ENCODE data around the gene CCNDBP1. TPM values are rescaled to one million over a fixed set of nuclear protein-coding genes. Genes with fewer than 3 reads are reported as not detected.
"Not testable (repeated sequence)": the region's sequence is repeated elsewhere in the genome, so short reads cannot be mapped to it uniquely, and the experiment has no call there.

The CCNDBP1 gene
- total RNA-seq, 1 donor from 2014 or later, result 37.0 TPM

DNA sequence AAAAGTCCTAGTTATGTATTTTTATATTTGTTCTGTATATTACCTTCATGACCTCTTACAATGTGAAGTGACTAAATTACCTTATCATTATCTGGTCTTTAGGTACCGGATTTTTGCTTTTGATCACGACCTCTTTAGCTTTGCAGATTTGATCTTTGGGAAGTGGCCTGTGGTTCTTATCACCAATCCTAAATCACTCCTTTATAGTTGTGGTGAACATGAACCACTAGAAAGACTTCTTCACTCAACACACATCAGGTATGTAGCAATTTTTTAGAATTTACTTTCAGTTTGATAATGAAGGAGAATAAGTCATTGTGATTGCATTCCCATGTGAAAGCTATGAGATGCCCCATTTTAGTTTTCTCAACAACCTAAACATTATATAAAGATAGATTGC, 33.5 kb upstream of the CCNDBP1 start:
- DNase-seq (ENCODE audit: low read depth) (no peak), FAIRE-seq (no peak)
- Histone ChIP-seq H3K4me3 (ENCODE audit: insufficient read depth, low read depth, low read length) (no peak overlapping the region), H3K9ac (ENCODE audit: low read length) (no peak overlapping the region), H3K9me3 (ENCODE audit: insufficient read depth, low read depth, low read length) (no peaks in the 10 kb centered on the region), H3K36me3 (ENCODE audit: insufficient read depth, low read length) (no peaks in the 10 kb centered on the region), H3K27ac (ENCODE audit: low read depth, low read length) (no peak overlapping the region), H3K4me2 (ENCODE audit: low read length) (no peak overlapping the region), H3K27me3 (ENCODE audit: insufficient read depth, low read length) (no peaks in the 10 kb centered on the region), H4K20me1 (ENCODE audit: insufficient read depth, low read length) (no peaks in the 10 kb centered on the region), H3K4me1 (ENCODE audit: insufficient read depth, low read length) (peaks cover 5% of the 10 kb centered on the region), H2AFZ (ENCODE audit: low read depth, low read length) (no peak overlapping the region), H3K79me2 (ENCODE audit: insufficient read depth, low read length) (no peaks in the 10 kb centered on the region)
- no peaks in the 10 kb centered on the region for H3K9me3 Mint-ChIP-seq (ENCODE audit: unreplicated experiment)
- H3K27me3 Mint-ChIP-seq (ENCODE audit: low read depth, unreplicated experiment), result no peaks in the 10 kb centered on the region
- H3K4me1 Mint-ChIP-seq (ENCODE audit: low read depth, unreplicated experiment), result no peaks in the 10 kb centered on the region
- peaks cover 9% of the 10 kb centered on the region for H3K36me3 Mint-ChIP-seq (ENCODE audit: low read depth, unreplicated experiment)
- no peak overlapping the region for H3K27ac Mint-ChIP-seq (ENCODE audit: unreplicated experiment)
- no peak overlapping the region for H3K4me3 Mint-ChIP-seq (ENCODE audit: unreplicated experiment)
- TF ChIP-seq, protein P1, sequence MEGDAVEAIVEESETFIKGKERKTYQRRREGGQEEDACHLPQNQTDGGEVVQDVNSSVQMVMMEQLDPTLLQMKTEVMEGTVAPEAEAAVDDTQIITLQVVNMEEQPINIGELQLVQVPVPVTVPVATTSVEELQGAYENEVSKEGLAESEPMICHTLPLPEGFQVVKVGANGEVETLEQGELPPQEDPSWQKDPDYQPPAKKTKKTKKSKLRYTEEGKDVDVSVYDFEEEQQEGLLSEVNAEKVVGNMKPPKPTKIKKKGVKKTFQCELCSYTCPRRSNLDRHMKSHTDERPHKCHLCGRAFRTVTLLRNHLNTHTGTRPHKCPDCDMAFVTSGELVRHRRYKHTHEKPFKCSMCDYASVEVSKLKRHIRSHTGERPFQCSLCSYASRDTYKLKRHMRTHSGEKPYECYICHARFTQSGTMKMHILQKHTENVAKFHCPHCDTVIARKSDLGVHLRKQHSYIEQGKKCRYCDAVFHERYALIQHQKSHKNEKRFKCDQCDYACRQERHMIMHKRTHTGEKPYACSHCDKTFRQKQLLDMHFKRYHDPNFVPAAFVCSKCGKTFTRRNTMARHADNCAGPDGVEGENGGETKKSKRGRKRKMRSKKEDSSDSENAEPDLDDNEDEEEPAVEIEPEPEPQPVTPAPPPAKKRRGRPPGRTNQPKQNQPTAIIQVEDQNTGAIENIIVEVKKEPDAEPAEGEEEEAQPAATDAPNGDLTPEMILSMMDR (IDR thresholded peaks at IDR 0.05; ENCODE audit: insufficient read depth, low read depth, low read length), result no peak
- no peak for TF ChIP-seq EZH2 (IDR thresholded peaks at IDR 0.05; ENCODE audit: insufficient read depth, low read length)

DNA sequence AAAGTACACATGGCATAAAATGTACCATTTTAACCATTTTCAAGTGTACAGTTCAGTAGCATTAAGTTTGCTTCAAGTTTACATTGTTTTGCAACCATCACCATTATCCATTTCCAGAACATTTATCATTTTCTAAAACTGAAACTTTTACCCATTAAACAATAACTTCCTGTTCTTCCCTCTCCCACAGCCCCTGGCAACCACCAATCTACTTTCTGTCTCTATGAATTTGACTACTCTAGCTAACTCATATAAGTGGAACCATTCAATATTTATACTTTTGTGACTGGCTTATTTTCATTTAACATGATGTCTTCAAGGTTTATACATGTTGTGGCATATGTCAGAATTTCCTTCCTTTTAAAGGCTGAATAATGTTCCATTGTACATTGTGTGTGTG, 31.9 kb upstream of the CCNDBP1 start:
- FAIRE-seq, result no peak
- Histone ChIP-seq H3K27me3 (ENCODE audit: insufficient read depth, low read length) (no peaks in the 10 kb centered on the region), H3K4me3 (ENCODE audit: insufficient read depth, low read depth, low read length) (no peak overlapping the region), H3K9me3 (ENCODE audit: insufficient read depth, low read depth, low read length) (no peaks in the 10 kb centered on the region), H4K20me1 (ENCODE audit: insufficient read depth, low read length) (no peaks in the 10 kb centered on the region), H3K4me1 (ENCODE audit: insufficient read depth, low read length) (peaks cover 5% of the 10 kb centered on the region), H3K79me2 (ENCODE audit: insufficient read depth, low read length) (no peaks in the 10 kb centered on the region), H3K36me3 (ENCODE audit: insufficient read depth, low read length) (no peaks in the 10 kb centered on the region), H3K27ac (ENCODE audit: low read depth, low read length) (no peak overlapping the region), H3K4me2 (ENCODE audit: low read length) (no peak overlapping the region), H3K9ac (ENCODE audit: low read length) (no peak overlapping the region), H2AFZ (ENCODE audit: low read depth, low read length) (no peak overlapping the region)
- Mint-ChIP-seq H3K4me3 (ENCODE audit: unreplicated experiment) (no peak overlapping the region), H3K36me3 (ENCODE audit: low read depth, unreplicated experiment) (peaks cover 12% of the 10 kb centered on the region), H3K27me3 (ENCODE audit: low read depth, unreplicated experiment) (no peaks in the 10 kb centered on the region), H3K27ac (ENCODE audit: unreplicated experiment) (no peak overlapping the region), H3K4me1 (ENCODE audit: low read depth, unreplicated experiment) (no peaks in the 10 kb centered on the region), H3K9me3 (ENCODE audit: unreplicated experiment) (no peaks in the 10 kb centered on the region)
- TF ChIP-seq, protein P1 (IDR thresholded peaks at IDR 0.05; ENCODE audit: insufficient read depth, low read depth, low read length), result no peak
- TF ChIP-seq EZH2 (IDR thresholded peaks at IDR 0.05; ENCODE audit: insufficient read depth, low read length), result no peak
- DNase-seq (ENCODE audit: low read depth), result no peak

DNA sequence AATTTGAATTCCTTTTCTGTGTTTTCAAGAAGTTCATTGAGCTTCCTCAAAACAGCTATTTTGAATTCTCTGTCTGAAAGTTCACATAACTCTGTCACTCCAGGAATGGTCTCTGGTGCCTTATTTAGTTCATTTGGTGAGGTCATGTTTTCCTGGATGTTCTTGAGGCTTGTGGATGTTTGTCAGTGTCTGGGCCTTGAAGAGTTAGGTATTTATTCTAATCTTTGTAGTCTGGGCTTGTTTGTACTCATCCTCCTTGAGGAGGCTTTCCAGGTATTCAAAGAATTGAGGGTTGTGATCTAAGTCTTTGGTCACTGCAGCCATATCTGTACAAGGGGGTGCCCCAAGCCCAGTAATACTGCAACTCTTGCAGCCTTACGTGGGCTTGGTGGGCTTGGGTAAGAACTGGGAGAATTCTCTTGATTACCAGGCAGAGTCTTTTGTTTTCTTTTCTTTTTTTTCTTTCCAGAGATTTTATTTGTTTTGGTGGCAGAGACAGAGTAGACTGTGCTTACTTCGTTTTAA, 19.3 kb upstream of the CCNDBP1 start:
- peak overlapping the region; percentile 23 for H3K4me3 Mint-ChIP-seq (ENCODE audit: unreplicated experiment)
- FAIRE-seq, result no peak
- TF ChIP-seq EZH2 (IDR thresholded peaks at IDR 0.05; ENCODE audit: insufficient read depth, low read length), result no peak
- TF ChIP-seq, protein P1 (IDR thresholded peaks at IDR 0.05; ENCODE audit: insufficient read depth, low read depth, low read length), result no peak

DNA sequence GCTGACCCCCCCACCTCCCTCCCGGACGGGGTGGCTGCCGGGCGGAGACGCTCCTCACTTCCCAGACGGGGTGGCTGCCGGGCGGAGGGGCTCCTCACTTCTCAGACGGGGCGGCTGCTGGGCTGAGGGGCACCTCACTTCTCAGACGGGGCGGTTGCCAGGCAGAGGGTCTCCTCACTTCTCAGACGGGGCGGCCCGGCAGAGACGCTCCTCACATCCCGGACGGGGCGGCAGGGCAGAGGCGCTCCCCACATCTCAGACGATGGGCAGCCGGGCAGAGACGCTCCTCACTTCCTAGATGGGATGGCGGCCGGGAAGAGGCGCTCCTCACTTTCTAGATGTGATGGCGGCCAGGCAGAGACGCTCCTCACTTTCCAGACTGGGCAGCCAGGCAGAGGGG, 17.9 kb upstream of the CCNDBP1 start:
- H3K9me3 Mint-ChIP-seq (ENCODE audit: unreplicated experiment); H3K4me3 Mint-ChIP-seq (ENCODE audit: unreplicated experiment); H3K79me2 ChIP-seq (ENCODE audit: insufficient read depth, low read length); H3K9me3 ChIP-seq (ENCODE audit: insufficient read depth, low read depth, low read length); H3K9ac ChIP-seq (ENCODE audit: low read length); H3K27me3 Mint-ChIP-seq (ENCODE audit: low read depth, unreplicated experiment); FAIRE-seq; H3K27me3 ChIP-seq (ENCODE audit: insufficient read depth, low read length); H3K36me3 ChIP-seq (ENCODE audit: insufficient read depth, low read length); H4K20me1 ChIP-seq (ENCODE audit: insufficient read depth, low read length); H3K4me3 ChIP-seq (ENCODE audit: insufficient read depth, low read depth, low read length); H3K27ac Mint-ChIP-seq (ENCODE audit: unreplicated experiment); H3K4me2 ChIP-seq (ENCODE audit: low read length); DNase-seq (ENCODE audit: low read depth); H3K27ac ChIP-seq (ENCODE audit: low read depth, low read length); H2AFZ ChIP-seq (ENCODE audit: low read depth, low read length): not testable (repeated sequence)
- peaks cover 22% of the 10 kb centered on the region for H3K4me1 ChIP-seq (ENCODE audit: insufficient read depth, low read length)
- Mint-ChIP-seq H3K36me3 (ENCODE audit: low read depth, unreplicated experiment) (peaks cover 13% of the 10 kb centered on the region), H3K4me1 (ENCODE audit: low read depth, unreplicated experiment) (peaks cover 19% of the 10 kb centered on the region)

More for the DNA sequence above, 19.3 kb upstream of the CCNDBP1 start:
- Mint-ChIP-seq H3K9me3 (ENCODE audit: unreplicated experiment) (peaks cover 3% of the 10 kb centered on the region), H3K36me3 (ENCODE audit: low read depth, unreplicated experiment) (peaks cover 13% of the 10 kb centered on the region), H3K27me3 (ENCODE audit: low read depth, unreplicated experiment) (no peaks in the 10 kb centered on the region), H3K4me1 (ENCODE audit: low read depth, unreplicated experiment) (peaks cover 19% of the 10 kb centered on the region), H3K27ac (ENCODE audit: unreplicated experiment) (peak overlapping the region; percentile 71)
- Histone ChIP-seq H3K4me3 (ENCODE audit: insufficient read depth, low read depth, low read length) (no peak overlapping the region), H4K20me1 (ENCODE audit: insufficient read depth, low read length) (no peaks in the 10 kb centered on the region), H3K27me3 (ENCODE audit: insufficient read depth, low read length) (no peaks in the 10 kb centered on the region), H3K79me2 (ENCODE audit: insufficient read depth, low read length) (no peaks in the 10 kb centered on the region), H3K9me3 (ENCODE audit: insufficient read depth, low read depth, low read length) (no peaks in the 10 kb centered on the region), H3K4me2 (ENCODE audit: low read length) (no peak overlapping the region), H3K36me3 (ENCODE audit: insufficient read depth, low read length) (peaks cover 2% of the 10 kb centered on the region), H3K27ac (ENCODE audit: low read depth, low read length) (no peak overlapping the region), H3K4me1 (ENCODE audit: insufficient read depth, low read length) (peaks cover 22% of the 10 kb centered on the region), H3K9ac (ENCODE audit: low read length) (no peak overlapping the region), H2AFZ (ENCODE audit: low read depth, low read length) (no peak overlapping the region)
- no peak for DNase-seq (ENCODE audit: low read depth)
